Keratinocyte (primary cell): ENCODE data around the gene SLC25A34. TPM values are rescaled to one million over a fixed set of nuclear protein-coding genes. Genes with fewer than 3 reads are reported as not detected.

Experiments used
- DNase-seq: peaks from one replicate; pipeline ENCODE4 v3.0.0-alpha.2; 2011; ENCODE audit warnings: low read depth, missing footprints, low spot score
- FAIRE-seq: peaks from 2 replicates; lab custom pipeline; 2011; peaks lifted over from hg19 to GRCh38; lab: Jason Lieb, UNC
- H2AFZ ChIP-seq: 2 replicates; pipeline ENCODE4 v1.6.0; 2012; ENCODE audit warnings: low read length, control low read depth, inconsistent platforms; ENCODE audit not compliant: control insufficient read depth
- H3K27ac ChIP-seq: 2 replicates; pipeline ENCODE4 v1.5.1; 2011; ENCODE audit warnings: low read length; ENCODE audit not compliant: control insufficient read depth, insufficient read depth
- H3K27me3 ChIP-seq: 3 replicates; pipeline ENCODE4 v1.6.0; 2011; ENCODE audit warnings: low read length; ENCODE audit not compliant: control insufficient read depth, insufficient read depth; ENCODE audit errors: extremely low read depth
- H3K36me3 ChIP-seq, 2 experiments: 2 replicates in 1 of 2; 3 replicates in 1 of 2; pipeline ENCODE4 v1.5.1; 2011; ENCODE audit warnings: low read length in 2 of 2, mild to moderate bottlenecking in 1 of 2; ENCODE audit not compliant: control insufficient read depth in 2 of 2, insufficient read depth in 2 of 2; ENCODE audit errors: extremely low read depth in 1 of 2
- H3K4me1 ChIP-seq: 3 replicates; pipeline ENCODE4 v1.5.1; 2011; ENCODE audit warnings: low read length; ENCODE audit not compliant: control insufficient read depth, insufficient read depth; ENCODE audit errors: extremely low read depth
- H3K4me2 ChIP-seq: 3 replicates; pipeline ENCODE4 v1.6.0; 2011; ENCODE audit warnings: low read depth, low read length; ENCODE audit not compliant: control insufficient read depth, insufficient read depth; ENCODE audit errors: extremely low read depth
- H3K4me3 ChIP-seq, 3 experiments: fragments of 200-600 bp in 1 of 3; sonication (generic) in 1 of 3; 2 replicates in 2 of 3; 3 replicates in 1 of 3; pipeline ENCODE4 v1.5.1; 2011 to 2016; ENCODE audit warnings: low read length in 3 of 3, mild to moderate bottlenecking in 3 of 3, control low read depth in 2 of 3, inconsistent platforms in 1 of 3, low read depth in 1 of 3, mixed read lengths in 1 of 3, mixed run types in 1 of 3, moderate library complexity in 1 of 3; ENCODE audit not compliant: control insufficient read depth in 2 of 3, insufficient read depth in 2 of 3; ENCODE audit errors: extremely low read depth in 1 of 3
- H3K79me2 ChIP-seq: 2 replicates; pipeline ENCODE4 v1.6.0; 2012; ENCODE audit warnings: low read length; ENCODE audit not compliant: control insufficient read depth, insufficient read depth
- H3K9ac ChIP-seq: 3 replicates; pipeline ENCODE4 v1.6.0; 2011; ENCODE audit warnings: low read length; ENCODE audit not compliant: control insufficient read depth, insufficient read depth; ENCODE audit errors: extremely low read depth
- H3K9me1 ChIP-seq: 3 replicates; pipeline ENCODE4 v1.6.0; 2011; ENCODE audit warnings: low read length; ENCODE audit not compliant: control insufficient read depth, insufficient read depth; ENCODE audit errors: extremely low read depth
- H3K9me3 ChIP-seq: 2 replicates; pipeline ENCODE4 v1.5.1; 2012; ENCODE audit warnings: low read depth, low read length; ENCODE audit not compliant: control insufficient read depth
- H4K20me1 ChIP-seq: 3 replicates; pipeline ENCODE4 v1.6.0; 2011; ENCODE audit warnings: low read length; ENCODE audit not compliant: control insufficient read depth, insufficient read depth; ENCODE audit errors: extremely low read depth
- EZH2 ChIP-seq: IDR thresholded peaks from one replicate; pipeline ENCODE4 v1.6.1; 2012; ENCODE audit warnings: inconsistent platforms, mild to moderate bottlenecking, low read length, moderate library complexity
- dilution Hi-C: fragments of 300-500 bp; cut with MboI; formaldehyde crosslinking; loops from one replicate; pipeline ENCODE4 v1.7.0; 2020; ENCODE audit warnings: low sequenced_read_pairs; ENCODE audit not compliant: extremely low pct_ligation_motif_present
- polyA plus RNA-seq, 5 experiments: library from polyadenylated mRNA; depleted of rRNA in 3 of 5; stranded (reverse) in 3 of 5; stranded (forward) in 1 of 5; unstranded in 1 of 5; fragments of >200 nt; gene quantifications; 1 replicate in 1 of 5; 2 replicates in 3 of 5; 3 replicates in 1 of 5; pipeline versions ENCODE4 v1.2.1 to v1.2.3, GENCODE V29; 2011 to 2012; ENCODE audit warnings: missing spikeins in 2 of 5, low read depth in 1 of 5, low replicate concordance in 1 of 5
- TF ChIP-seq, protein P1 (sequence below), 3 experiments: IDR thresholded peaks in 1 of 3; conservative IDR thresholded peaks in 1 of 3; optimal IDR thresholded peaks in 1 of 3; 2 replicates in 2 of 3; 3 replicates in 1 of 3; pipeline versions ENCODE3 to v1.5.1; 2011; ENCODE audit warnings: low read length in 3 of 3, mild to moderate bottlenecking in 3 of 3, moderate library complexity in 2 of 3, control low read depth in 1 of 3, inconsistent platforms in 1 of 3; ENCODE audit not compliant: insufficient read depth in 2 of 3; ENCODE audit errors: extremely low read depth in 1 of 3

SLC25A34 gene
- polyA plus RNA-seq, 1 donor (not counting 4 experiments of a cell fraction or from before 2014, with no cell fraction given) = 0.46 TPM

DNA sequence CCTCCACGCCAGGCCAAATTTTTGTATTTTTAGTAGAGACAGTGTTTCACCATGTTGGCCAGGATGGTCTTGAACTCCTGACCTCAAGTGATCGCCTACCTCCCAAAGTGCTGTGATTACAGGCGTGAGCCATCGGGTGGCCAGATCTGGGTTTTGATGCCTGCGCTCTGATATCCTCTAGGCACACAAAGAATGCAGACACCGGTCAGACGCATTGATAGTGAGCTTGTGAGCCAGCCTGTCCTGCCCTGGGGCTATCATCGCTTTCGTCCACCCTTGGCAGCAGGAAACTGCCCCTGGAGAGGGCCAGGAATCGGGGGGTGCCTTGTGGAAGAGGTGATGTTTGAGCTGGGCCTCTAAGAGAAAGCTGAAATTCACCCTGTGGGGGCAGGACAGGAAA is 26.5 kb downstream of the SLC25A34 start:
- Histone ChIP-seq H3K36me3 (peaks cover 8 to 26% of the 10 kb centered on the region in 2 experiments), H3K9ac (no peak overlapping the region), H3K9me3 (no peaks in the 10 kb centered on the region), H3K4me2 (no peak overlapping the region), H3K9me1 (no peaks in the 10 kb centered on the region), H3K27me3 (no peaks in the 10 kb centered on the region), H3K4me1 (peaks cover 48% of the 10 kb centered on the region), H4K20me1 (no peaks in the 10 kb centered on the region), H3K27ac (no peak overlapping the region), H3K79me2 (peaks cover 65% of the 10 kb centered on the region), H3K4me3 (no peak overlapping the region), H2AFZ (no peak overlapping the region)
- TF ChIP-seq EZH2 = no peak
- TF ChIP-seq, protein P1, sequence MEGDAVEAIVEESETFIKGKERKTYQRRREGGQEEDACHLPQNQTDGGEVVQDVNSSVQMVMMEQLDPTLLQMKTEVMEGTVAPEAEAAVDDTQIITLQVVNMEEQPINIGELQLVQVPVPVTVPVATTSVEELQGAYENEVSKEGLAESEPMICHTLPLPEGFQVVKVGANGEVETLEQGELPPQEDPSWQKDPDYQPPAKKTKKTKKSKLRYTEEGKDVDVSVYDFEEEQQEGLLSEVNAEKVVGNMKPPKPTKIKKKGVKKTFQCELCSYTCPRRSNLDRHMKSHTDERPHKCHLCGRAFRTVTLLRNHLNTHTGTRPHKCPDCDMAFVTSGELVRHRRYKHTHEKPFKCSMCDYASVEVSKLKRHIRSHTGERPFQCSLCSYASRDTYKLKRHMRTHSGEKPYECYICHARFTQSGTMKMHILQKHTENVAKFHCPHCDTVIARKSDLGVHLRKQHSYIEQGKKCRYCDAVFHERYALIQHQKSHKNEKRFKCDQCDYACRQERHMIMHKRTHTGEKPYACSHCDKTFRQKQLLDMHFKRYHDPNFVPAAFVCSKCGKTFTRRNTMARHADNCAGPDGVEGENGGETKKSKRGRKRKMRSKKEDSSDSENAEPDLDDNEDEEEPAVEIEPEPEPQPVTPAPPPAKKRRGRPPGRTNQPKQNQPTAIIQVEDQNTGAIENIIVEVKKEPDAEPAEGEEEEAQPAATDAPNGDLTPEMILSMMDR (optimal IDR thresholded peaks at IDR 0.05 in 1 of 3, IDR thresholded peaks at IDR 0.05 in 1 of 3, conservative IDR thresholded peaks at IDR 0.05 in 1 of 3; ENCODE audit: extremely low read depth in 1 of 3, insufficient read depth in 2 of 3, low read length in 3 of 3) = no peak
- dilution Hi-C loops = no loop called here
- no peak for DNase-seq
- no peak for FAIRE-seq

DNA sequence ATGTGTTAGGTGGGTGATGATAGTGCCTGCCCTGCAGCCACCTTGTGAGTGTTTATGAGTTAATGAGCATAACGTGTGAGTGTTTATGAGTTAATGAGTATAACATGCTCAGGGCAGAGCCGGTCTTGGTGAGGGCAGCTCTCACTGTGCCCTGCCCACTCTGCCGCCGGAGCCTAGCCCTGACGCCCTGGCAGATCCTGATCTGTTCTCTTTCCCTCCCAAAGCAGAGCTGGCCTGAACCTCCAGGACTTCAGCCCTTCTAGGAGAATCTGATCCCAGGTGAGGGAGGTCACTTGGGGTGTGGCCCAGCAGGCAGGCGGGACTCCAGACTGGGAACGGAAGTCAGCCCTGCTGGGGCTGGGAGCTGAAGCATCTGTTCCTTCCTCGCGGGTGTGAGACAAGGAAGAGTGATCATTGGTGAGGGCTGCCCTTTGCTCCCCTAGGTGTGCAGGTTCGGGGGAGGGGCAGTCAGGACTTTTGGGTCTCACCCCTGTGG is 28.3 kb downstream of the SLC25A34 start:
- DNase-seq (no peak), FAIRE-seq (peak; percentile 95)
- H3K79me2 ChIP-seq = peaks cover 72% of the 10 kb centered on the region
- peaks cover 44% of the 10 kb centered on the region for H3K4me1 ChIP-seq
- no peaks in the 10 kb centered on the region for H4K20me1 ChIP-seq
- peak overlapping the region; percentile 70 for H3K9ac ChIP-seq
- H3K36me3 ChIP-seq = peaks cover 20 to 41% of the 10 kb centered on the region in 2 experiments
- dilution Hi-C loops = no loop called here
- H3K4me2 ChIP-seq = peak overlapping the region; percentile 89
- no peaks in the 10 kb centered on the region for H3K27me3 ChIP-seq
- peak overlapping the region; percentile 92 for H3K27ac ChIP-seq
- H2AFZ ChIP-seq = no peak overlapping the region
- H3K9me1 ChIP-seq = no peaks in the 10 kb centered on the region
- H3K9me3 ChIP-seq = no peaks in the 10 kb centered on the region
- H3K4me3 ChIP-seq = peak overlapping the region; percentile 35 to 54 (median 41)
- TF ChIP-seq, protein P1 (optimal IDR thresholded peaks at IDR 0.05 in 1 of 3, IDR thresholded peaks at IDR 0.05 in 1 of 3, conservative IDR thresholded peaks at IDR 0.05 in 1 of 3; ENCODE audit: extremely low read depth in 1 of 3, insufficient read depth in 2 of 3, low read length in 3 of 3) = no peak
- no peak for TF ChIP-seq EZH2
